Embryonic facial prominence (tissue), 1 donor: ENCODE measurements around the gene LAIR2.
"Not testable (repeated sequence)": the region's sequence is repeated elsewhere in the genome, so short reads cannot be mapped to it uniquely, and the experiment has no call there.

Experiments used
- DNase-seq: peaks from one replicate; pipeline ENCODE4 v3.0.0-alpha.2; 2016; ENCODE audit errors: extremely low spot score

LAIR2 gene

DNA sequence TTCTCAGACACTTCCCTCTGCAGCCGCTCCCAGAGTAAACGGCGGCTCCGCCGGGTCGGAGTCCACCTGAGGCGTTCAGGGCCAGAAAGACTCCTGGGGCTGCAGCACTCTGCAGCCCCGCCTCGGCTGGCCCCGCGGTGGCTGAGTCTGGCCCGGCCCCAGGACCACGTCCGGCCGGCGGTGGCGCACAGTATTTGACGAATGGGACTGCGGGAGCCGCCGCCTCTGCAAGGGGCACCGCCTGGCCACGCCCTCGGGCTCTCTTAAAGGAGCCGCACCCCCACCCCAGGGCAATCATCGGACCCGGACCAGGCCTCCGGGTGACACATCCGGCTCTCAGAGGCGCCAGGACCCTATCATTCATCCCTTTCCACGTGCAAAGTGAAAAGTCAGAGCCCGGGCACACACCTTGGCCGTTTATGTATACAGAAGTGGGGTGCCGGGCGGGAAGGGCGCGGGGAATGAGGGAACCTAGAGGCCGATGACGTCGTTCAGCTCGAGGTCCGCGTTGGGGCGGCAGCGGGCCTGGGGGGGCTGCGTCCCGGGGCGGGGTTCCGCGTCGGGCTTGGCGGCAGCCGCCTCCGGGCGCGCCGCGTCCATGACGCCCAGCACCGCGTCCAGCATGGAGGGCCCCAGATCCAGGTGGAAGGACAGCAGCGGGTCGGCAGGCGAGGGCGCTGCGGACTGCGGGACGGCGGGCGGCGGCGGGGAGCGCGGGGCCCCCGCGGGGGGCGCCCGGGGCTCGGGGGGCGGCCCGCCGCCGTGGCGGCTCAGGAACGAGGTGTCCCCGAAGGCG lies 37.8 kb upstream of the LAIR2 start:
- peak; percentile 65 for DNase-seq

DNA sequence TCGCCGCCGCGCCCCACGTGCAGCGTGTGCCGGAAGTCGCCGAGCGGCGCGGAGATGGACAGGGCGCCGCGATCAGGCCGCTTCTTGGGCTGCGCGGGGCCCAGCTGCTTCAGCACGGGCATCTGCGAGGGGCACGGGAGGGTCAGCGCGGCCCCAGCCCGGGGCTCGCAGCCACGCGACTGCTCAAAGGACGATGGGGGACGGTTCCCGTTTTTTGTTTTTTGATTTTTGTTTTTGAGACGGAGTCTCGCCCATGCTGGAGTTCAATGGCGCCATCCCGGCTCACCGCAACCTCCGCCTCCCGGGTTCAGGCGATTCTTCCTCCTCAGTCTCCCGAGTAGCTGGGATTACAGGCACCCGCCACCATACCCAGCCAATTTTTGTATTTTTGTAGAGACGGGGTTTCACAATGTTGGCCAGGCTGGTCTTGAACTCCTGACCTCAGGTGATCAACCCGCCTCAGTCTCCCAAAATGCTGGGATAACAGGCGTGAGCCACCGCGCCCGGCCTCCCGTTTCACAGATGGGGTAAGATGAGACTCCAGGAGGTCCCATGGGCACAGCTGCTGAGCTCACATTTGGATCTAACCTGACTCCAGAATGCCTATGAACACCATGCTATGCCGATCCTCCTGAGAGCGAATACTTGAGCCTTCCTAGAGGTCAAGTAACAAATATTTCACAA lies 37.1 kb upstream of the LAIR2 start:
- DNase-seq, result no peak

DNA sequence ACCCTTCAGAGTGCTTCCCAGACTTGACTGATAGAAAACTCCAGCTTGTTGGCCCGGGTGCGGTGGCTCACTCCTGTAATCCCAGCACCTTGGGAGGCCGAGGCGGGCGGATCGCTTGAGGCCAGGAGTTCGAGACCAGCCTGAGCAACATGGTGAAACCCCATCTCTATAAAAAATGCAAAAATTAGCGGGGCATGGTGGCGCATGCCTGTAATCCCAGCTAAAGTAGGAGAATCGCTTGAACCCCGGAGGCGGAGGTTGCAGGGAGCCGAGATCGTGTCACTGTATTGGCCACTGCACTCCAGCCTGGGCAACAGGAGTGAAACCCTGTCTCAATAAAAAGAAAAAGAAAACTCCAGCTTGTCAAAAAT lies 36.5 kb upstream of the LAIR2 start:
- DNase-seq, result not testable (repeated sequence)

DNA sequence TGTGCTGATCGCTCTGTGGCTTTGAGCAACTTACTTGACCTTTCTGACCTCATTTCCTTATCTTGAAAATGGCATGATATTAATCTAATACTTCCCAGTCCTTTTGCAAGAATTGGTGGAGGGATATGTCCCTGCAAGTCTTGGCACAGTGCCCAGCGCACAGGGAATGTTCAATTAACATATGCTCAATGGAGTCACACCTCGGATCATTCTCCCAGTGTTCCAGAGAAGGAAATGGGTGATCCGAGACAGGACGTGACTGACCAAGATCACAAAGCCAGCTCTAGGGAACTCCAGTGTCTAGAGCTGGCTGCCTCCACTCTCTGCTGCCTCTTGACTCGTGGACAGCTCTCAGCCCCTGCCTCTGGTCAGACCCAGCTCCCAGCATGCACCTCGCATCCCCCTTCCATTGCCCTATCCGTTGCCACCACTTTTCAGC lies 33.1 kb upstream of the LAIR2 start:
- DNase-seq, result no peak

DNA sequence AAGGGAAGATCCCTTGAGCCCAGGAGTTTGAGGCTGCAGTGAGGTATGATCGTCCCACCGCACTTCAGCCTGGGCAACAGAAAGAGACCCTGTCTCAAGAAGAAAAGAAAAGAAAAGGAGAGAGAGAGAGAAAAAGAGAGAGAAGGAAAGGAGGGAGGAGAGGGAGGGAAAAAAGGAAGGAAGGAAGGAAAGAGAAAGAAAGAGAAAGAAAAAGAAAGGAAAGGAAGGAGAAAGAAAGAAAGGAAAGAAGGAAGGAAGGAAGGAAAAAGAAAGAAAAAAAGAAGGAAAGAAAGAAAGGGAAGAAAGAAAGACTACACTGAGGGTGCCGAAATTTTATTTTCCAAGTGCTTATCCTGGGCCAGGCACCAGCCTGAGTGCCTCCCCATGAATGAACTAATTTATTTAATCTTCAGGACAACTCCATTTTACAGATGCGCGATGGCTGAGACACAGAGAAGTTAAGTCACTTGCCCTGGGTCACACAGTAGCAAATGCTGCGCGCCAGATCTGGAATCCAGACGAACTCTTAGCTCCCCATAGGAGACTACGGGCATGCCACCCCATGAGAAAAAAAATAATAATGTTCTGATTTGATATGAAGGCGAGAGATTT lies 32.2 kb upstream of the LAIR2 start:
- DNase-seq, result no peak

DNA sequence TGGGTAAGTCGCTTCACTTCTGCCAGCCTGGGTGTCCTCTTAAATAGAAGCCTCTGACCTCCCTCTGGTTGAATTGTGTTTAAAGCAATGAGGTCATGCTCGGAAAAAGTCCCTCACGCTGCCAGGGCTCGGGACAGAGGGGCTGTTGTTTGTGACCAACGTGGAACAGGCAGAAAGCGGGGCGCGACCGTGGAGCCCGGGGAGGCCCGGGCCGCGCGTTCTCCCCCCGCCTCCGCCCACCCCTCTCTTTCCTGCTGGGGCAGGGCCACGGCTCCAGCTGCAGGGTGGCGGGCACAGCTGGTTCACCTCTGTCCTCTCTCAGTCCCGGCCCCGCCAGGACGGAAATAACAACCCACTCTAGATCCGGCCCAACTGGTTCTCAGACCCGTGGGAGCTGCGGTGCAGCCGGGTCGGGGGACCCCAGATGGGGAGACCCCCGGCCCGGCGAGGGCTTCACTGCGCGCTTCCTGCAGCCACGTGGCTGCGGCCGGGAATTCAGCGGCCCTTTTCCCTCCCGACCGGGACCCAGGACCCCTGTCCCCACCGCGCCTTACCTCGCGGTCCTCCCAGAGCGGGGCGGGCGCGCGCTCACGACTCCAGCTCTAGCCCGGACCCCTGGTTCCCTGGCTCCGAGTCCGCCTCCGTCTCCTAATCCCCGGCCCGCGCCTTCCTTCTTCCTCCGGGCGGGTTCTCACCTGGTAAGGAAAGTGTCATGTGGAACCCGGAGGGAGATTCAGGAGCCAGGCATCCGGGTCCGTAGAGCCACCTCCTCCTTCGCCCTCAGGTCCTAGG lies 31.4 kb upstream of the LAIR2 start:
- no peak for DNase-seq

DNA sequence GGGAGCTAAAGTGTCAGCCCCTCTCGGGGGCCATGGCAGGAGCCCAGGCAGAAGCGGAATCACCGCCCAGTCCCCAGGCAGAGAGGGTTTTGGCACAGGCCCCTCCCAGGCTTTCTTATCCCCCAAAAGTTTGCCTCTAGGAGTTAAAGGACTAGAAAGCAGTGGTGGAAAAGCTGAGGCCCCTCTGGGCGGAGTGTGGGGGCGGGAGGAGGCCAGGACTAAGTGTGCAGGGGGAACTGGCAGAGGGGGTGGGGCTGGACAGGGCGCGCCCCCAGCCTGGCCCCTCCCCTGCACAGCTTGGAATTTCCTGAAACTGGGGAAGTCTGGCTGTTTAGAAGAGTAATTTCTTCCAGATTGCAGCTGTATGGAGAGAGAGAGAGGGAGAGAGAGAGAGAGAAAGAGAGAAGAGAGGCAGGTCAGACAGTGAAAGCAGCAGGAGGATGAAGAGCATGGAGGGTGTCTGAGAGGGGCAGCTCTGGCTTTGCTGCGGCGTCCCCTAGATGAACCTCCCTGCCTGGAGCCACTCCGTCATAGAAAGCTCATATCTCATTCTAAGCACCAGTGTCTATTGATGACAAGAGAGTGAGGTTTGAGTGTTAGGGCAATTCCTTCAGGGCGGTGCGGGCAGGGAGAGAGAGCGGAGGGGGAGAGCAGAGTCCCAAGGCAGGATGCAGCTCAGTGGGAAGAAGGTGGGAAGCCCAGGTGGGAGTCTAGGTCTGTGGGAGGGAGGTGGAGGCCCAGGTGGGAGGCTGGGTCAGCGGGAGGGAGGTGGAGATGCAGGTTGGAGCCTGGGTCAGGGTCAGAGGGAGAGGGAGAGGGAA lies 29.4 kb upstream of the LAIR2 start, which contains the start of gene CDC42EP5:
Gene CDC42EP5 (minus strand): TSS at position 226 of the 821 bp plus-strand sequence. CDS start 7,749 bp downstream, outside the sequence.
- DNase-seq, result peak; percentile 96

DNA sequence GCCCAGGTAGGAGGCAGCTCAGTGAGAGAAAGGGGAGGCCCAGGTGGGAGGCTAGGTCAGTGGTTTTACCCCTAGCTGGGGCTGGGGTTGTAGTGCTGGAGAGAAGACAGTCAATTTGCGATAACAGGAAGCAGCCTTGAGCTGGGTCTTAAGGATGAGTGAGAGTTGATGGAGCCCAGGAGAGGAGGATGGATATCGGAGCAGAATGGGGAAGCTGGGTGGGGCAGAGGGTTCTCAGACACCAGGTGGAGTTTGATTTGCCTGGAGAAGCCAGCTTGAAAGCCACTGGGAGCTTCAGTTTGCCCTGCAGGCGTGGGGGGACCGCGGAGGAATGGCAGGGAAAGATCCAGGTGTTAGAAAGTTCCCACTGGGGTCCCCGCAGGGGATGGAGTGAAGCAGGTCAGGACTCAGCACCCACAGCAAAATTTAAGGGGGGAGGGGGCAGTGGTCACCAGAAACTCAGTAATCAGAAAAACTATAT lies 28.7 kb upstream of the LAIR2 start:
- DNase-seq, result no peak

DNA sequence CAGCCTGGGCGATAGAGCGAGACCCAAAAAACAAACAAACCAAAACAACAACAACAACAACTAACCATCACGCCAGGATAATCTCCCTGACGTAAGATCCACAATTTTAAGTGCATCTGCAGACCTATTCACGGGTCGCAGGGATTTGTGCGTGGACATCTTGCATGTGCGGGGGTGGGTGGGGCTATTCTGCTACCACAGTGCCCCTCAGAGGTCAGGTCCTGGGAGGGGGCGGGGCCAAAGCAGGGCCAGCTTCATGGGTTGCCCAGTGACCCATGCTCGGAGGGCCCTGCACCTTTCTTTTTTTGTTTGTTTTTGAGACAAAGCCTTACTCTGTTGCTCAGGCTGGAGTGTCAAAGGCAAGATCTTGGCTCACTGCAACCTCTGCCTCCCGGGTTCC lies 26.9 kb upstream of the LAIR2 start:
- no peak for DNase-seq

DNA sequence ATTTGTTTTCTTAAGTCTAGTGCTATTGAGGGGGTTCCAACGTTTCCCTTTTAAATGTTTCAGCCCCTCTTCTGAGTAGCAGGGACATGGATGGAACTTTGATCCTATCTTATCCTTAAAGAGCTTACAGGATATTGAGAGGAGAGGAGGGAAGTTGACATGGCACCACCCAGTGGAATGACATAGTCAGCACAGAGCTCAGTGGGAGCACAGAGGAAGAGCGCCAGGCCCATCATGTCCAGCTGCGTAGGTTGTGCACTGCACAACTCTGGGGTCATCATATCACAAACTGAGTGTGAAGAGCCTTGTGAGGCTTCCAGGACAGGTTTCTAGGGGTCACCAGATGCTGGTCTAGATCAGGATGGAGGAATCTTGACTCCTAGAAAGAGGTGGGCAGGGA lies 25.0 kb upstream of the LAIR2 start:
- no peak for DNase-seq

DNA sequence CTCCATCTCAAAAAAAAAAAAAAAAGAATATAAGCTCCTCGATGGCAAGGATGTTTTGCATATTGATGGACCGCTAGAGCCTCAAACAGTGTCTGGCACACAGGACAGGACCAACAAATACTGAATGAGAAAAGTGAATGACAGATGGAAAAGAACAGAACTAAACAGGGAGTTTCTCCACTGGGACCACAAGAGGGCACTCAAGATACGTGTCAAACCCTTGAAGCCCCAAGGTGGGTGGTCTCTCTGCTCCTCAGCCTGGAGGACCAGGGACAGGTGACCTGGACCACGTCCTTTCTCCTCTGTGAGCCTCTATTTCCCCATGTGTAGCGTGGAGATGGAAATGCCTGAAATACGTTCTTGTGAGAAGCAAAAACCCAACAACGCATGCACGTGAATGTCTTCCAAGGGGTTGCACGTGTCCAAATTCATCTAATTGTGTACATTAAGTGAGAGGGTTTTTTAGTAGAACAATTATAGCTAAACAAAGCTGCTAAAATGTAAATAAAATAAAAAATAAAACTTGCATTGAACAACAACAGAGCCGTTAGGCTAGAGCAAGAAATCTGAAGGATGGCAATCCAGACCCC lies 23.9 kb upstream of the LAIR2 start:
- no peak for DNase-seq

DNA sequence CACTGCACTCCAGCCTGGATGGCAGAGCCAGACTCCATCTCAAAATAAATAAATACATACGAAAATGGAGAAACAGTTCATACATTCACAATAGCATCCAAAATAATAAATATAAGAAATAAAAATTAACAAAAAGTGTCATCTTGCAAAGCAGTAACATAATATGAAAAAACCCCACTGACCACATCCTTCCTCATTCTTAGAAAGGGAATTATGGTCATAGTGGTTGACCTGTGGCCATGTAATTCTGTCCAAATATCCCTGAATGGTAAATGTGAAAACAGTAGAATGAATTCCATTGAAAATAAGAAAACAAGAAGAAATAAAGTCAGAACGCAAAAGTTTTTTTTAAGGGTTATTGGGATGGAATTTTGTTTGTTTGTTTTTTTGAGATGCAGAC lies 22.6 kb upstream of the LAIR2 start:
- no peak for DNase-seq

DNA sequence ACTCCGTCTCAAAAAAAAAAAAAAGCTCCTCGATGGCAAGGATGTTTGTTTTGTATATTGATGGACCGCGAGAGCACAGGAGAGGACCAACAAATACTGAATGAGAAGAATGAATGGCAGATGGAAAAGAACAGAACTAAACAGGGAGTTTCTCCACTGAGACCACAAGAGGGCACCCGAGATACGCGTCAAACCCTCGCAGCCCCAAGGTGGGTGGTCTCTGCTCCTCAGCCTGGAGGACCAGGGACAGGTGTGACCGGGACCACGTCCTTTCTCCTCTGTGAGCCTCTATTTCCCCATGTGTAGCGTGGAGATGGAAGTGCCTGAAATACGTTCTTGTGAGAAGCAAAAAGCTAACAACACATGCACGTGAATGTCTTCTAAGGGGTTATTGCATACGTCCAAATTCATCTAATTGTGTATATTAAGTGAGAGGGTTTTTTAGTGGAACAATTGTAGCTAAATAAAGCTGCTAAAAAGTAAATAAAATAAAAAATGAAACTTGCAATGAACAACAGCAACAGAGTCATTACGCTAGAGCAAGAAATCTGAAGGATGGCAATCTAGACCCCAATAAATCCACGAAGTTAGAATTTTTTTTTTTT lies 21.2 kb upstream of the LAIR2 start:
- DNase-seq, result no peak

DNA sequence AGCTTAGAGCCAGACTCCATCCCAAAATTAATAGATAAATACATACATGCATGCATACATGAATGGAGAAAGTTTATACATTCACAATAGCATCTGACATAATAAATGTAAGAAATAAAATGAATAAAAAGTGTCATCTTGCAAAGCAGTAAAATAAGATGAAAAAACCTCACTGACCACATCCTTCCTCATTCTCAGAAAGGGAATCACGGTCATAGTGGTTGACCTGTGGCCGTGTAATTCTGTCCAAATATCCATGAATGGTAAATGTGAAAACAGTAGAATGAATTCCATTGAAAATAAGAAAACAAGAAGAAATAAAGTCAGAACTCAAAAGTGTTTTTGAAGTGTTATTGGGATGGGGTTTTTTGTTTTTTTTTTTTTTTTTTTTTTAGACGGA lies 19.7 kb upstream of the LAIR2 start:
- DNase-seq, result no peak

DNA sequence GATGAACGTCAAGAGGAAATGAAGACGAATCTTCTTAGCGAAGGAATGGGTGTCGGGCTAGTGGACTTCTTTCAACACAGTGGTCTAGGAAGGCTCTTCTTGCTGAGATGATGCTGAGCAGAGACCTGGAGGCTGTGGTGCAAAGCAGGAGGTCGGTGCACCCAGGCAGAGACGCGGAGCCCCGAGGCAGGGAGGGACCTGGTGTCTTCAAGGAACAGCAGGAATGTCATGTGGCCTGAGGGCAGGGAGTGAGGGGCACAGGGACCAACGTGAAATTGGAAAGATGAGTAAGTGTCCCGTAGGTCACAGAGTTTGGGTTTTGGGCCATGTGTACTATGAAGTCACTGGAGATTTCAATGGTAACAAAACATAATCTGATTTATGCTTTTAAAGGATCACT lies 18.2 kb upstream of the LAIR2 start:
- no peak for DNase-seq

DNA sequence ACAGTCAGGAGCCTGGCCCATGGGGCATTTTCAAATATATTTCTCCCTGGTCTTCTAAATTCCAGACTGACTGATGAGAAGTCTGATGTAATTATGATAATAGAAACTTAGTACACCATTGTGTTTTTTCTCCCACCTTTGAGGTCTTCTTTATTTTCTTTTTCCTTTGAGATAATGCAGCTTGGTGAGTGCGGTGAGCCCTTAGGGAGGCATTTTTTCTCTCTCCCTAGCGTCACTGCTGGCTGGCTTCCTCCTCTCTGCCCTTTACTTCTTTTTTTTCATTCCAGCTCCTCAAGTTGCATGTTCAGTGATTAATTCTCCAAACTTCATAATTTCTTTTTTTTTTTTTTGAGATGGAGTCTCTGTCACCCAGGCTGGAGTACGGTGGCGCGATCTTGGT lies 16.8 kb upstream of the LAIR2 start:
- no peak for DNase-seq

DNA sequence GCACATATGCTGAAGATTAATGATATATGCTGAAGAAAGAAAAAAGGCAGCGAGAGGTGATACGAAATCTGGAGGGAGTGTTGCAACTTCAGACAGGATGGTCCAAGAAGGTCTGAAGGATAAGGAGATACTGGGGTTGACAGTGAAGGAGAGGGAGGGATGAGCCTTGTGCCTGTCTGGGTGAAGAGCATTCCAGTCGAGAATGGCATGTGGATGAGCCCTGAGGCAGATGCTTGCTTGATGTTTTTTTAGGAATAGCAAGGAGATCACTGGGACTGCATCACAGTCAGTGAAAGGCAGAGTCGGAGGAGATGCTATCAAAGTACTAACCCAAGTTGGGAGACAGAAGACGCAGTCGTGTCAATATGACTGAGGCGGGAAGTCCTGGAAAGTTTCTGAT lies 13.3 kb upstream of the LAIR2 start:
- DNase-seq, result no peak

DNA sequence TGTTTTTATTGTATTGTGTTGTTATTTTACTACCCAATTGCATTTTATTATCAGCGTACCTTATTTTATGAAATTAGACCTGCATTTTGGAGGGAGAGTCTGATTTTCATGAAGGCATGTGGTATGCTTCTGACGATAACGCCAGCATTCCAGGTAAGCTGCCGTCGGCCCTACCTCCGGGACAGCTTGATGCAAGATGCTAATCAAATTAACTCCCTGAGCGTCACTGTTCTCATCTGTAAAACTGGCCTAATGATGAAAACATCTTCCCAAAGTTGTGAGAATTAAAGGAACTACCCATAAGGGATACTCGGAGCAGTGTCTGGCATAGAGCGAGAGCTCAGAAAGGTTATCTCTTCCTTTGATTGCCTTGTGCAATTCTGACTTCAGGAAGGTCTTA lies 12.9 kb upstream of the LAIR2 start:
- DNase-seq, result no peak

DNA sequence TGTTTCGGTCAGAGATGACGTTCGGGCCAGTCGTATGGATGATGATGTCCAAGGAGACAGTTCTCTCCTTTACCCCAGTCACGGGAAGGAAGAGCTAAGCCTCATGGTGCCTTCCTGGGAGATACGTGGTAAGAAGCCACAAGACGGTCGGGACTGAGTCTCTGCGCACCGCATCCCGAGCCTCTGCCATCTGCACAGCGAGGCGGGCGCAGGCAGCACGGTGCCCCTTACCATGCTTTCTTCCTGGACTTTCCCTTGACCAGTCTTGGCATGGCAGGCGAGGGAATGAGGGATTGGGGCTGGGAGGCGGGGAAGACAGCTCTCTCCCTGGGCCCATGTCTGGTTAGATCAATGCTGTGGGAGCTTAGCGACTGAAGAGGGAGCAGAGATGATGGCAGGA lies 10.1 kb upstream of the LAIR2 start:
- no peak for DNase-seq

DNA sequence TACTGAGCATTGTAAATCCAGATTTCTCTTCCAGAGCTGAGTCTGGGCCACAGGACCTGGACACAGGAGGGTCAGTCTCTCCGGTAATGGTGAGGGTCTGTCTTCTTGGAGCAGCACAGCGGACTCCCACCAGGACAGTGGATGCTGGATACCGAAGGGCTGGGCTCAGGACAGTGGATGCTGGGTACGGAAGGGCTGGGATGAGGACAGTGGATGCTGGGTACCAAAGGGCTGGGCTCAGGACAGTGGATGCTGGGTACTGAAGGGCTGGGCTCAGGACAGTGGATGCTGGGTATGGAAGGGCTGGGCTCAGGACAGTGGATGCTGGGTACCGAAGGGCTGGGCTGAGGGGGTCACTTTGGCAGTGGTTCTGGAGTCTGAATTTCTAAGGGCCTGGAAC lies 9.6 kb upstream of the LAIR2 start:
- DNase-seq, result not testable (repeated sequence)
